SK-N-SH treated with all-trans-retinoic acid at 6 μM for 48 hours (cell line): ENCODE data around the gene MYO5B.
A peak's percentile ranks its signal among the peaks of the same experiment; 100 is the strongest.

ENCODE experiments used
- ATAC-seq: fragments of 200-7000 bp; cut with Tn5 transposase; 3 replicates; pipeline ENCODE4 v1.9.1; 2020; ENCODE audit warnings: mild to moderate bottlenecking, moderate library complexity
- ARNTL ChIP-seq: fragments of 450-650 bp; formaldehyde crosslinking; IDR thresholded peaks from 2 replicates; pipeline ENCODE4 v1.5.0; 2020; ENCODE audit warnings: low read depth, mild to moderate bottlenecking, moderate library complexity, borderline replicate concordance
- BACH2 ChIP-seq: fragments of 250-450 bp; sonication (Bioruptor Pico); IDR thresholded peaks from 2 replicates; pipeline ENCODE4 v1.9.0; 2021; ENCODE audit warnings: mild to moderate bottlenecking, borderline replicate concordance
- CSDC2 ChIP-seq: fragments of 250-450 bp; sonication (Bioruptor Pico); IDR thresholded peaks from 2 replicates; pipeline ENCODE4 v1.5.0; 2020; ENCODE audit warnings: mild to moderate bottlenecking, moderate library complexity
- GLIS3 ChIP-seq: fragments of 250-450 bp; sonication (Bioruptor Pico); IDR thresholded peaks from 2 replicates; pipeline ENCODE4 v1.5.0; 2020; ENCODE audit warnings: mild to moderate bottlenecking, moderate library complexity
- OSR1 ChIP-seq: fragments of 250-450 bp; sonication (Bioruptor Pico); IDR thresholded peaks from 2 replicates; pipeline ENCODE4 v1.8.0; 2022; ENCODE audit warnings: moderate library complexity, mild to moderate bottlenecking, inconsistent platforms
- TCF4 ChIP-seq: fragments of 250-450 bp; sonication (Bioruptor Pico); IDR thresholded peaks from 2 replicates; pipeline ENCODE4 v1.8.0; 2021; ENCODE audit warnings: mild to moderate bottlenecking, moderate library complexity, borderline replicate concordance
- TF ChIP-seq, protein P1 (sequence below): fragments of 250-450 bp; sonication (Bioruptor Pico); IDR thresholded peaks from 2 replicates; pipeline ENCODE4 v1.8.0; 2021; ENCODE audit warnings: low read depth, mild to moderate bottlenecking, moderate library complexity, borderline replicate concordance

MYO5B gene

DNA sequence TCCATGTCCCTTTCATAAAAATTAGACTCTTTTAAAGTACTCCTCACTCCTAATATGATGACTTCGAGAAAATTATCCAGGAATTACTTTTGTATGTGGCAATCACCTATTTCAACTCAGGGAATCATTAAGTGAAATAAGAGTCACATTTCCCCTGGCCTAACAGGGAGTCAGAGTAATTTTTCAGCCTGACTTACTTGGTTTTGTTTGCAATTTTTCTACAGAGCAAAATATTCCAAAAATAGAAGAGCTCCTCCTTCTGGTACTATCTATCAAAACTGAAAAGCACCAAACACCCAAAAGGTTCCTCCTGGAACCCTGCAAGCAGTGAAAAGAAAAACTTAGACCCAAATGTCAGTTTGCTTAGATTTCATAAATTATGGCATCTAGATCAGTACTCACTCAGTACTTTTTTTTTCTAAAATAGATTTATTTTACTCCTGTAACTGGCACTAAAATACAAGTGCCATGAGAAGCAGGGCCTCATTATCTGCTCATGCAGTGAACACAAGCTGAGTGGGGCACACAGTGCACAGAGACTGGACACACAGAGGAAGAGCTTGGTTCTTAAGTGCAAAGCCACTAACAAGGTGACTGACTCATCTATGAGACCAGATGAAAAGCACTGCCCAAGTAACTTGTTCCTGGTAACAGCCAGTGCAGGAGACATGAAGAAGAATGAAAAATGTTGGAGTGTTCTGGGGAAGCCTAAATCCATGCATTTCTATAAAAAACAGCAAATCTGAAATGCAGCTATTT lies 410.3 kb downstream of the MYO5B start:
- peak; percentile 40 for ATAC-seq
- TF ChIP-seq GLIS3 (CRISPR knock-in tag): no peak
- TF ChIP-seq CSDC2 (CRISPR knock-in tag): no peak
- TF ChIP-seq OSR1 (CRISPR knock-in tag): no peak
- TF ChIP-seq BACH2 (CRISPR knock-in tag): no peak
- TF ChIP-seq, protein P1, sequence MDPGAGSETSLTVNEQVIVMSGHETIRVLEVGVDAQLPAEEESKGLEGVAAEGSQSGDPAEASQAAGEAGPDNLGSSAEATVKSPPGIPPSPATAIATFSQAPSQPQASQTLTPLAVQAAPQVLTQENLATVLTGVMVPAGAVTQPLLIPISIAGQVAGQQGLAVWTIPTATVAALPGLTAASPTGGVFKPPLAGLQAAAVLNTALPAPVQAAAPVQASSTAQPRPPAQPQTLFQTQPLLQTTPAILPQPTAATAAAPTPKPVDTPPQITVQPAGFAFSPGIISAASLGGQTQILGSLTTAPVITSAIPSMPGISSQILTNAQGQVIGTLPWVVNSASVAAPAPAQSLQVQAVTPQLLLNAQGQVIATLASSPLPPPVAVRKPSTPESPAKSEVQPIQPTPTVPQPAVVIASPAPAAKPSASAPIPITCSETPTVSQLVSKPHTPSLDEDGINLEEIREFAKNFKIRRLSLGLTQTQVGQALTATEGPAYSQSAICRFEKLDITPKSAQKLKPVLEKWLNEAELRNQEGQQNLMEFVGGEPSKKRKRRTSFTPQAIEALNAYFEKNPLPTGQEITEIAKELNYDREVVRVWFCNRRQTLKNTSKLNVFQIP (CRISPR knock-in tag): no peak
- TF ChIP-seq ARNTL (CRISPR knock-in tag): no peak
- TF ChIP-seq, all 23 proteins: peak for 0

DNA sequence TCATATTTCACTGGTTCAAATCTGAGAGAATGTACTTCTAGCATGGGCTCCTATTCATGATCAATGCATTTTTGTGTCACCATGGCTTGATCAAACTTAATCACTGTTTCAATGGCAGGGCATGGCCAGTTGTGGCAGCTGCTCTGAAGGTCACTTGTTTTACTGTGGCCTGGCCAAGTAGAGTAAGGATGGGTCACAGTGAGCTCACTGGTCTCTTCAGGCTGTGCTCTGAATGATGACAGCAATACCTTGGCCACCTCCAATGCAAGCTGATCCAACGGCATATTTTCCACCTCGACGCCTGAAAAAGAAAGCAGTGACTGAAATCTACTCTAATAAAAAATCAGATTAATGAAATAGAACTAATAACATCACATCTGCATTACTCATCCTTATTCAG lies 411.3 kb downstream of the MYO5B start:
- peak; percentile 25; the same call in 1 of the 3 replicates for ATAC-seq

DNA sequence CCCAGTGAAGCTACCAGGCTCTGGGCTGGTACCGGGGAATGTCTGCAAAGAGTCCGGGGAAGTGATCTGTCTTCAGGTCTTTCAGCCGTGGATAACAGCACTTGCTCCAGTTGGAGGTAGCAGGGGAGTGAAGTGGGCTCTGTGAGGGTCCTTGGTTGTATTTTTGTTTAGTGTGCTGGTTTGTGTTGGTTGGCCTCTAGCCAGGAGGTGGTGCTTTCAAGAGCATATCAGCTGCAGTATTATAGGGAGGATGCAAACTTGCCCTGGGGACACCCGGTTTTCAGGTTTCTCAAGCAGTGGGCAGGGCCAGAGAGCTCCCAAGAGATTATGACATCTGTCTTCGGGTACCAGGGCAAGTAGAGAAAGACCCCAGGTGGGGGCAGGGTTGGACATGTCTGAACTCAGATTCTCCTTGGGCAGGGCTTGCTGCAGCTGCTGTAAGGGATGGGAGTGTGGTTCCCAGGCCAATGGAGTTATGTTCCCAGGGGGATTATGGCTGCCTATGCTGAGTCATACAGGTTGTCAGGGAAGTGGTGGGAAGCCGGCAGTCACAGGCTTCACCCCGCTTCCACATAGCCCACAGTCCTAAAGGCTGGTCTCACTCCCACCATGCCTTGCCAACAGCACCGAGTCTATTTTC lies 416.0 kb downstream of the MYO5B start:
- no peak for ATAC-seq
- no peak for TF ChIP-seq TCF4
